HCT116 (cell line): ENCODE results near the gene CCDC142.
"Not testable (repeated sequence)": the region's sequence is repeated elsewhere in the genome, so short reads cannot be mapped to it uniquely, and the experiment has no call there.

Experiments
- ATF3 ChIP-seq: IDR thresholded peaks from 2 replicates; pipeline ENCODE4 v1.6.1; 2012
- CTCF ChIP-seq, 3 experiments: fragments of 200-600 bp in 1 of 3; sonication (generic) in 1 of 3; IDR thresholded peaks in 2 of 3; conservative IDR thresholded peaks in 1 of 3; 2 replicates each; pipeline ENCODE4 v1.5.1; 2012 to 2017; ENCODE audit warnings: low read depth in 2 of 3, low read length in 2 of 3, antibody characterized with exemption in 1 of 3, borderline replicate concordance in 1 of 3, control low read depth in 1 of 3, mild to moderate bottlenecking in 1 of 3, mixed read lengths in 1 of 3, mixed run types in 1 of 3, moderate library complexity in 1 of 3; ENCODE audit not compliant: insufficient read depth in 1 of 3
- EGR1 ChIP-seq: IDR thresholded peaks from 2 replicates; pipeline ENCODE4 v1.6.1; 2012; ENCODE audit warnings: low read depth
- EZH2phosphoT487 ChIP-seq: fragments of 200-600 bp; IDR thresholded peaks from 2 replicates; pipeline ENCODE4 v1.6.1; 2018; ENCODE audit warnings: antibody characterized with exemption, borderline replicate concordance
- MAX ChIP-seq: IDR thresholded peaks from 2 replicates; pipeline ENCODE4 v1.6.1; 2012
- POLR2A ChIP-seq: IDR thresholded peaks from 2 replicates; pipeline ENCODE4 v1.7.0; 2011; ENCODE audit warnings: borderline replicate concordance; ENCODE audit not compliant: insufficient read depth, insufficient read length; ENCODE audit errors: extremely low read depth
- POLR2AphosphoS5 ChIP-seq: IDR thresholded peaks from 2 replicates; pipeline ENCODE4 v1.6.1; 2011; ENCODE audit warnings: mild to moderate bottlenecking, low read depth, low read length, moderate library complexity
- RAD21 ChIP-seq: IDR thresholded peaks from 2 replicates; pipeline ENCODE4 v1.6.1; 2012; ENCODE audit warnings: low read depth, mild to moderate bottlenecking
- REST ChIP-seq: IDR thresholded peaks from 2 replicates; pipeline ENCODE4 v1.6.1; 2012; ENCODE audit warnings: low read depth
- SP1 ChIP-seq: IDR thresholded peaks from 2 replicates; pipeline ENCODE4 v1.6.1; 2012; ENCODE audit warnings: low read depth
- TCF7L2 ChIP-seq: IDR thresholded peaks from 2 replicates; pipeline ENCODE4 v1.7.0; 2011; ENCODE audit warnings: borderline replicate concordance, inconsistent platforms; ENCODE audit not compliant: insufficient read depth, insufficient read length; ENCODE audit errors: extremely low read depth
- YY1 ChIP-seq: IDR thresholded peaks from 2 replicates; pipeline ENCODE4 v1.6.1; 2011; ENCODE audit warnings: low read length, low read depth, moderate library complexity, mild to moderate bottlenecking; ENCODE audit not compliant: insufficient replicate concordance; ENCODE audit errors: extremely low read depth
- ZNF274 ChIP-seq: fragments of 200-500 bp; sonication (Bioruptor generic); IDR thresholded peaks from 2 replicates; pipeline ENCODE4 v1.6.1; 2014; ENCODE audit warnings: mild to moderate bottlenecking, low read depth, low read length, inconsistent platforms

GRCh38 chr2:74442483-74443297 lies 40.1 kb downstream of the CCDC142 start:
- TF ChIP-seq MAX; CTCF (IDR thresholded peaks at IDR 0.05 in 2 of 3, conservative IDR thresholded peaks at IDR 0.05 in 1 of 3; ENCODE audit: borderline replicate concordance in 1 of 3, insufficient read depth in 1 of 3, low read depth in 2 of 3, low read length in 2 of 3); POLR2AphosphoS5; SP1; YY1; EGR1; POLR2A; ATF3; ZNF274; RAD21; TCF7L2; EZH2phosphoT487; REST: not testable (repeated sequence)
